Measurements from ENCODE around the gene YAF2.

Gene YAF2

GRCh38 chr12:42238240-42239140 is at the start of gene YAF2:
YAF2 (minus strand) TSS chr12:42238248; CDS start chr12:42238180, 68 bp downstream.
- Mint-ChIP-seq H3K27ac (peak within 1 kb of the TSS; percentile 86), H3K4me3 (peak within 1 kb of the TSS; percentile 88), H3K27me3 (ENCODE audit: low read depth) (no peaks in the 10 kb centered on the region), H3K9me3 (no peaks in the 10 kb centered on the region), H3K4me1 (ENCODE audit: low read depth) (peaks cover 34% of the 10 kb centered on the region), H3K36me3 (ENCODE audit: low read depth) (peaks cover 17% of the 10 kb centered on the region)

- peaks cover 3% of the 10 kb centered on the region for H3K4me1 Mint-ChIP-seq (ENCODE audit: low read depth)
- peaks cover 3% of the 10 kb centered on the region for H3K27me3 Mint-ChIP-seq (ENCODE audit: low read depth)
- H3K36me3 Mint-ChIP-seq (ENCODE audit: low read depth), result no peaks in the 10 kb centered on the region
- no peak overlapping the region for H3K27ac Mint-ChIP-seq
- H3K9me3 Mint-ChIP-seq, result no peaks in the 10 kb centered on the region
- H3K4me3 Mint-ChIP-seq, result no peak overlapping the region
Measured at GRCh38 chr12:42286741-42287140, 48.7 kb upstream of the YAF2 start.

GRCh38 chr12:42285431-42285830 is 47.4 kb upstream of the YAF2 start:
- H3K36me3 Mint-ChIP-seq (ENCODE audit: low read depth), result no peaks in the 10 kb centered on the region
- peaks cover 3% of the 10 kb centered on the region for H3K27me3 Mint-ChIP-seq (ENCODE audit: low read depth)
- no peaks in the 10 kb centered on the region for H3K9me3 Mint-ChIP-seq
- no peak overlapping the region for H3K4me3 Mint-ChIP-seq
- H3K27ac Mint-ChIP-seq, result no peak overlapping the region
- H3K4me1 Mint-ChIP-seq (ENCODE audit: low read depth), result peaks cover 3% of the 10 kb centered on the region

GRCh38 chr12:42284876-42285275 is 46.8 kb upstream of the YAF2 start:
- Mint-ChIP-seq H3K4me3 (no peak overlapping the region), H3K27me3 (ENCODE audit: low read depth) (peaks cover 3% of the 10 kb centered on the region), H3K36me3 (ENCODE audit: low read depth) (no peaks in the 10 kb centered on the region), H3K4me1 (ENCODE audit: low read depth) (peaks cover 3% of the 10 kb centered on the region), H3K27ac (no peak overlapping the region), H3K9me3 (no peaks in the 10 kb centered on the region)

- H3K27ac Mint-ChIP-seq, result no peak overlapping the region
- H3K9me3 Mint-ChIP-seq, result no peaks in the 10 kb centered on the region
- H3K4me3 Mint-ChIP-seq, result no peak overlapping the region
- H3K36me3 Mint-ChIP-seq (ENCODE audit: low read depth), result no peaks in the 10 kb centered on the region
- H3K4me1 Mint-ChIP-seq (ENCODE audit: low read depth), result peaks cover 3% of the 10 kb centered on the region
- H3K27me3 Mint-ChIP-seq (ENCODE audit: low read depth), result no peaks in the 10 kb centered on the region
Measured at GRCh38 chr12:42284157-42284556, 46.1 kb upstream of the YAF2 start.

- peaks cover 3% of the 10 kb centered on the region for H3K4me1 Mint-ChIP-seq (ENCODE audit: low read depth)
- no peaks in the 10 kb centered on the region for H3K27me3 Mint-ChIP-seq (ENCODE audit: low read depth)
- H3K4me3 Mint-ChIP-seq, result no peak overlapping the region
- H3K36me3 Mint-ChIP-seq (ENCODE audit: low read depth), result no peaks in the 10 kb centered on the region
- no peaks in the 10 kb centered on the region for H3K9me3 Mint-ChIP-seq
- H3K27ac Mint-ChIP-seq, result no peak overlapping the region
Measured at GRCh38 chr12:42283739-42284138, 45.7 kb upstream of the YAF2 start.

- H3K27ac Mint-ChIP-seq, result no peak overlapping the region
- H3K9me3 Mint-ChIP-seq, result no peaks in the 10 kb centered on the region
- H3K4me1 Mint-ChIP-seq (ENCODE audit: low read depth), result peaks cover 3% of the 10 kb centered on the region
- H3K4me3 Mint-ChIP-seq, result no peak overlapping the region
- peaks cover 6% of the 10 kb centered on the region for H3K27me3 Mint-ChIP-seq (ENCODE audit: low read depth)
- H3K36me3 Mint-ChIP-seq (ENCODE audit: low read depth), result no peaks in the 10 kb centered on the region
Measured at GRCh38 chr12:42282294-42282693, 44.2 kb upstream of the YAF2 start.

GRCh38 chr12:42281844-42282243 is 43.8 kb upstream of the YAF2 start:
- Mint-ChIP-seq H3K27ac (no peak overlapping the region), H3K27me3 (ENCODE audit: low read depth) (peaks cover 8% of the 10 kb centered on the region), H3K4me1 (ENCODE audit: low read depth) (peaks cover 3% of the 10 kb centered on the region), H3K9me3 (no peaks in the 10 kb centered on the region), H3K36me3 (ENCODE audit: low read depth) (no peaks in the 10 kb centered on the region), H3K4me3 (no peak overlapping the region)

GRCh38 chr12:42281278-42281677 is 43.2 kb upstream of the YAF2 start:
- Mint-ChIP-seq H3K4me3 (no peak overlapping the region), H3K4me1 (ENCODE audit: low read depth) (peaks cover 3% of the 10 kb centered on the region), H3K27ac (no peak overlapping the region), H3K27me3 (ENCODE audit: low read depth) (peaks cover 8% of the 10 kb centered on the region), H3K9me3 (no peaks in the 10 kb centered on the region), H3K36me3 (ENCODE audit: low read depth) (no peaks in the 10 kb centered on the region)

GRCh38 chr12:42278128-42278510 is 40.1 kb upstream of the YAF2 start:
- no peak overlapping the region for H3K27ac Mint-ChIP-seq
- no peaks in the 10 kb centered on the region for H3K9me3 Mint-ChIP-seq
- H3K36me3 Mint-ChIP-seq (ENCODE audit: low read depth), result no peaks in the 10 kb centered on the region
- peaks cover 8% of the 10 kb centered on the region for H3K27me3 Mint-ChIP-seq (ENCODE audit: low read depth)
- no peak overlapping the region for H3K4me3 Mint-ChIP-seq
- no peaks in the 10 kb centered on the region for H3K4me1 Mint-ChIP-seq (ENCODE audit: low read depth)

GRCh38 chr12:42277396-42278127 is 39.5 kb upstream of the YAF2 start:
- Mint-ChIP-seq H3K36me3 (ENCODE audit: low read depth) (no peaks in the 10 kb centered on the region), H3K4me3 (no peak overlapping the region), H3K27ac (no peak overlapping the region), H3K4me1 (ENCODE audit: low read depth) (no peaks in the 10 kb centered on the region), H3K27me3 (ENCODE audit: low read depth) (peaks cover 8% of the 10 kb centered on the region), H3K9me3 (no peaks in the 10 kb centered on the region)

GRCh38 chr12:42275499-42275898 is 37.5 kb upstream of the YAF2 start:
- peaks cover 12% of the 10 kb centered on the region for H3K27me3 Mint-ChIP-seq (ENCODE audit: low read depth)
- no peaks in the 10 kb centered on the region for H3K9me3 Mint-ChIP-seq
- no peaks in the 10 kb centered on the region for H3K36me3 Mint-ChIP-seq (ENCODE audit: low read depth)
- H3K4me1 Mint-ChIP-seq (ENCODE audit: low read depth), result peaks cover 3% of the 10 kb centered on the region
- no peak overlapping the region for H3K27ac Mint-ChIP-seq
- no peak overlapping the region for H3K4me3 Mint-ChIP-seq

GRCh38 chr12:42273706-42274105 is 35.7 kb upstream of the YAF2 start:
- H3K27ac Mint-ChIP-seq, result no peak overlapping the region
- H3K4me1 Mint-ChIP-seq (ENCODE audit: low read depth), result peaks cover 3% of the 10 kb centered on the region
- H3K36me3 Mint-ChIP-seq (ENCODE audit: low read depth), result no peaks in the 10 kb centered on the region
- no peak overlapping the region for H3K4me3 Mint-ChIP-seq
- H3K9me3 Mint-ChIP-seq, result no peaks in the 10 kb centered on the region
- H3K27me3 Mint-ChIP-seq (ENCODE audit: low read depth), result peaks cover 12% of the 10 kb centered on the region

- no peaks in the 10 kb centered on the region for H3K36me3 Mint-ChIP-seq (ENCODE audit: low read depth)
- no peak overlapping the region for H3K4me3 Mint-ChIP-seq
- H3K27ac Mint-ChIP-seq, result no peak overlapping the region
- H3K4me1 Mint-ChIP-seq (ENCODE audit: low read depth), result peaks cover 3% of the 10 kb centered on the region
- H3K9me3 Mint-ChIP-seq, result no peaks in the 10 kb centered on the region
- H3K27me3 Mint-ChIP-seq (ENCODE audit: low read depth), result peaks cover 4% of the 10 kb centered on the region
Measured at GRCh38 chr12:42270596-42270995, 32.5 kb upstream of the YAF2 start.
